Endothelial cell of umbilical vein (primary cell): ENCODE results near the gene NANOS1. TPM values are rescaled to one million over a fixed set of nuclear protein-coding genes. Genes with fewer than 3 reads are reported as not detected.

ENCODE experiments used
- BruUV-seq: library from RNA; stranded (reverse); fragments of 400-500 nt; replicated peaks from 2 replicates; lab custom pipeline; 2021; lab: Mats Ljungman, UMichigan
- CTCF ChIA-PET: fragments of 300-600, 350-600 bp; sonication (Branson Sonifier 250); formaldehyde crosslinking; loops from one replicate; lab custom pipeline; 2021; ENCODE audit warnings: antibody characterized with exemption, inconsistent platforms; lab: Charles Lee
- POLR2A ChIA-PET: fragments of 300-600, 350-600 bp; sonication (Branson Sonifier 250); formaldehyde crosslinking; loops from one replicate; lab custom pipeline; 2021; ENCODE audit warnings: antibody characterized with exemption, inconsistent platforms; lab: Charles Lee
- DNase-seq: peaks from one replicate; pipeline ENCODE4 v3.0.0-alpha.2; 2011; ENCODE audit warnings: low read depth, low spot score
- FAIRE-seq: peaks from 2 replicates; lab custom pipeline; 2011; peaks lifted over from hg19 to GRCh38; lab: Jason Lieb, UNC
- H2AFZ ChIP-seq: 2 replicates; pipeline ENCODE4 v1.6.0; 2012; ENCODE audit warnings: low read depth, low read length, control low read depth, inconsistent platforms
- H3K27ac ChIP-seq: 2 replicates; pipeline ENCODE4 v1.5.1; 2011; ENCODE audit warnings: low read depth, mild to moderate bottlenecking, control low read depth, low read length, moderate library complexity; ENCODE audit not compliant: insufficient read depth
- H3K27me3 ChIP-seq, 2 experiments: 2 replicates each; pipeline versions ENCODE4 v1.6.0 to v1.6.1; 2011; ENCODE audit warnings: low read length in 2 of 2, mixed read lengths in 1 of 2; ENCODE audit not compliant: control insufficient read depth in 2 of 2, insufficient read depth in 2 of 2
- H3K36me3 ChIP-seq, 2 experiments: 2 replicates in 1 of 2; 3 replicates in 1 of 2; pipeline ENCODE4 v1.5.1; 2011; ENCODE audit warnings: low read length in 2 of 2, mild to moderate bottlenecking in 1 of 2, moderate library complexity in 1 of 2; ENCODE audit not compliant: control insufficient read depth in 2 of 2, insufficient read depth in 2 of 2; ENCODE audit errors: extremely low read depth in 1 of 2
- H3K4me1 ChIP-seq: 3 replicates; pipeline ENCODE4 v1.5.1; 2011; ENCODE audit warnings: mild to moderate bottlenecking, low read length; ENCODE audit not compliant: control insufficient read depth, insufficient read depth; ENCODE audit errors: extremely low read depth
- H3K4me2 ChIP-seq: 2 replicates; pipeline ENCODE4 v1.6.1; 2011; ENCODE audit warnings: low read length, control low read depth, mixed read lengths; ENCODE audit not compliant: insufficient read depth
- H3K4me3 ChIP-seq, 3 experiments: fragments of 200-600 bp in 1 of 3; sonication (generic), shearing (Covaris generic) in 1 of 3; replicated peaks in 1 of 3; 2 replicates each; pipeline ENCODE4 v1.5.1; 2011 to 2016; ENCODE audit warnings: control low read depth in 3 of 3, low read length in 3 of 3, mild to moderate bottlenecking in 2 of 3, inconsistent platforms in 1 of 3, low read depth in 1 of 3, moderate library complexity in 1 of 3; ENCODE audit not compliant: insufficient read depth in 1 of 3
- H3K79me2 ChIP-seq: 2 replicates; pipeline ENCODE4 v1.6.0; 2012; ENCODE audit warnings: low read length, inconsistent platforms; ENCODE audit not compliant: control insufficient read depth, insufficient read depth
- H3K9ac ChIP-seq: replicated peaks from 2 replicates; pipeline ENCODE3; 2011; ENCODE audit warnings: low read length, control low read depth; ENCODE audit not compliant: insufficient read depth; ENCODE audit errors: extremely low read depth
- H3K9me1 ChIP-seq: replicated peaks from 3 replicates; pipeline ENCODE4 v1.6.0; 2011; ENCODE audit warnings: mild to moderate bottlenecking, low read length; ENCODE audit not compliant: control insufficient read depth, insufficient read depth; ENCODE audit errors: extremely low read depth
- H3K9me3 ChIP-seq: replicated peaks from 2 replicates; pipeline ENCODE4 v1.5.1; 2012; ENCODE audit warnings: low read length, inconsistent platforms; ENCODE audit not compliant: control insufficient read depth, insufficient read depth
- H4K20me1 ChIP-seq: replicated peaks from 2 replicates; pipeline ENCODE3; 2011; ENCODE audit warnings: mild to moderate bottlenecking, low read length; ENCODE audit not compliant: control insufficient read depth, insufficient read depth; ENCODE audit errors: extremely low read depth
- CTCF ChIP-seq, 2 donors: IDR thresholded peaks; 1 replicate in 1 of 2; 2 replicates in 1 of 2; pipeline ENCODE4 v1.5.1; 2011; ENCODE audit warnings: low read length in 2 of 2, mild to moderate bottlenecking in 2 of 2, moderate library complexity in 2 of 2, control low read depth in 1 of 2, inconsistent platforms in 1 of 2, low read depth in 1 of 2; ENCODE audit not compliant: insufficient read depth in 1 of 2; ENCODE audit errors: extremely low read depth in 1 of 2
- EZH2 ChIP-seq: IDR thresholded peaks from 2 replicates; pipeline ENCODE4 v1.6.1; 2012; ENCODE audit warnings: borderline replicate concordance, low read depth, mild to moderate bottlenecking, moderate library complexity, low read length, inconsistent platforms; ENCODE audit not compliant: severe bottlenecking
- FOS ChIP-seq: IDR thresholded peaks from 2 replicates; pipeline ENCODE4 v1.6.1; 2011; ENCODE audit warnings: mild to moderate bottlenecking, low read length, moderate library complexity, borderline replicate concordance; ENCODE audit not compliant: insufficient read depth
- GATA2 ChIP-seq: IDR thresholded peaks from 2 replicates; pipeline ENCODE4 v1.7.0; 2011; ENCODE audit warnings: low read depth, mild to moderate bottlenecking, moderate library complexity, mixed read lengths, low read length; ENCODE audit not compliant: insufficient read length, insufficient read depth
- JUN ChIP-seq: IDR thresholded peaks from 2 replicates; pipeline ENCODE4 v1.6.1; 2011; ENCODE audit warnings: borderline replicate concordance, low read depth; ENCODE audit not compliant: insufficient read length, insufficient read depth
- MAX ChIP-seq: IDR thresholded peaks from 2 replicates; pipeline ENCODE4 v1.6.1; 2011; ENCODE audit not compliant: insufficient read depth, insufficient read length
- MYC ChIP-seq: IDR thresholded peaks from one replicate; pipeline ENCODE4 v1.6.1; 2011; ENCODE audit warnings: mild to moderate bottlenecking, low read depth, low read length
- POLR2A ChIP-seq: IDR thresholded peaks from 2 replicates; pipeline ENCODE4 v1.6.1; 2012; ENCODE audit warnings: low read depth, mild to moderate bottlenecking, control low read depth, low read length
- POLR2AphosphoS5 ChIP-seq: IDR thresholded peaks from 2 replicates; pipeline ENCODE4 v1.6.1; 2012; ENCODE audit warnings: low read depth, mild to moderate bottlenecking, control low read depth, low read length, moderate library complexity; ENCODE audit not compliant: insufficient read depth
- dilution Hi-C: fragments of 300-500 bp; cut with MboI; formaldehyde crosslinking; loops from one replicate; pipeline ENCODE4 v1.15.0; 2019; ENCODE audit warnings: low sequenced_read_pairs; ENCODE audit not compliant: extremely low pct_ligation_motif_present
- intact Hi-C: fragments of 100-400 bp; cut with micrococcal nuclease; formaldehyde crosslinking; loops from one replicate; pipeline ENCODE4 v1.10.0; 2022
- polyA plus RNA-seq, 4 experiments: library from polyadenylated mRNA; depleted of rRNA in 3 of 4; stranded (reverse) in 3 of 4; unstranded in 1 of 4; fragments of >200 nt; gene quantifications; 2 replicates each; pipeline versions ENCODE4 v1.2.1 to v1.2.3, GENCODE V29; 2011 to 2012; ENCODE audit warnings: missing spikeins in 1 of 4
- total RNA-seq: library from RNA; stranded (reverse); gene quantifications from 2 replicates; pipeline ENCODE4 v1.2.3, GENCODE V29; 2021

NANOS1 gene
- total and polyA plus RNA-seq, 2 donors (not counting 3 experiments of a cell fraction or from before 2014, with no cell fraction given): 0.29 to 0.40 TPM

GRCh38 chr10:119078422-119079179 is 49.1 kb downstream of the NANOS1 start:
- no peak for FAIRE-seq
- no peaks in the 10 kb centered on the region for H3K27me3 ChIP-seq
- H3K4me2 ChIP-seq: peak overlapping the region; percentile 100
- H3K27ac ChIP-seq: no peak overlapping the region
- peaks cover 19% of the 10 kb centered on the region for H3K4me1 ChIP-seq
- peaks cover 0 to 4% of the 10 kb centered on the region in 2 experiments for H3K36me3 ChIP-seq
- H2AFZ ChIP-seq: no peak overlapping the region
- intact Hi-C loops (loop anchor here (5.0 kb wide), 2 partner anchors 41 to 409 kb away; no protein-coding TSS in a partner anchor), dilution Hi-C loops (no loop called here)
- H3K79me2 ChIP-seq: peaks cover 69% of the 10 kb centered on the region
- ChIA-PET CTCF (no interaction called here), POLR2A (interaction anchor here (0.7 kb wide), 1 partner anchor 48 kb away, joined by 3 read pairs; no protein-coding TSS in a partner anchor)
- DNase-seq: no peak
- no peaks in the 10 kb centered on the region for H3K9me3 ChIP-seq
- BruUV-seq: no TSS peak
- no peak for TF ChIP-seq MAX
- no peak for TF ChIP-seq MYC
- H3K4me3 ChIP-seq: peak overlapping the region; percentile 80 to 97 (median 97)
- H3K9ac ChIP-seq: peak overlapping the region; percentile 99
- no peaks in the 10 kb centered on the region for H3K9me1 ChIP-seq
- peaks cover 22% of the 10 kb centered on the region for H4K20me1 ChIP-seq

- TF ChIP-seq POLR2AphosphoS5 (no peak), MAX (no peak), FOS (no peak), MYC (no peak), GATA2 (no peak), POLR2A (no peak), CTCF (IDR thresholded peaks at IDR 0.05; ENCODE audit: extremely low read depth in 1 of 2, insufficient read depth in 1 of 2, low read depth in 1 of 2, low read length in 2 of 2) (no peak), JUN (no peak), EZH2 (no peak)
- Histone ChIP-seq H4K20me1 (peaks cover 18% of the 10 kb centered on the region), H3K79me2 (peaks cover 56% of the 10 kb centered on the region), H3K27ac (peak overlapping the region; percentile 94), H3K9me1 (no peaks in the 10 kb centered on the region), H3K4me2 (peak overlapping the region; percentile 100), H2AFZ (no peak overlapping the region), H3K9ac (peak overlapping the region; percentile 99), H3K36me3 (peaks cover 0 to 2% of the 10 kb centered on the region in 2 experiments), H3K4me3 (peak overlapping the region; percentile 80 to 97 (median 97)), H3K9me3 (no peaks in the 10 kb centered on the region), H3K27me3 (no peaks in the 10 kb centered on the region), H3K4me1 (peaks cover 19% of the 10 kb centered on the region)
- FAIRE-seq: peak; percentile 24
- dilution Hi-C loops (no loop called here), intact Hi-C loops (loop anchor here (1.0 to 5.0 kb wide), 7 partner anchors 24 to 792 kb away; partner anchors contain the start of genes BAG3, DENND10, MCMBP and PRDX3)
- peak; percentile 79 for DNase-seq
- POLR2A ChIA-PET: interaction anchor here (0.7 kb wide), 1 partner anchor 49 kb away, joined by 3 read pairs; no protein-coding TSS in a partner anchor
- TSS peak; percentile 31 for BruUV-seq
- CTCF ChIA-PET: interaction anchor here (1.2 kb wide), 1 partner anchor 463 kb away, joined by 3 read pairs; the partner anchor contains the start of gene RGS10
These were observed 50.3 kb downstream of the NANOS1 start for GRCh38 chr10:119079599-119080520.
